ENCODE results near the gene LCLAT1.

DNA sequence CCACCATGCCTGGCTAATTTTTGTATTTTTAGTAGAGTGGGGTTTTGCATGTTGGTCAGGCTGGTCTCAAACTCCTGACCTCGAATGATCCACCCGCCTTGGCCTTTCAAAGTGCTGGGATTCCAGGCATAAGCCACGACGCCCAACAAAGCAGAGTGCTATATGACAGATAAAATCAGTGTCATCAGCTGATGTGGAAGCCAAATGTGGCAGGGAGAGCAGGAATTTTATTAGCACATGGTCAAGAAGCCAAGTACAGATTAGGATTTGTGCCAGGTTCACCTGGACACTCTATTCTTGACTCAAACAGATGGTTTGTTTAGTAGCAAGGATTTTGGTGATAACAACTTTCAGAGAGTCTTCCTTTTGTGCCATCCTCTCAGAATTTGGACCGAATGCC lies 62.7 kb downstream of the LCLAT1 start:
- TF ChIP-seq, protein P1, sequence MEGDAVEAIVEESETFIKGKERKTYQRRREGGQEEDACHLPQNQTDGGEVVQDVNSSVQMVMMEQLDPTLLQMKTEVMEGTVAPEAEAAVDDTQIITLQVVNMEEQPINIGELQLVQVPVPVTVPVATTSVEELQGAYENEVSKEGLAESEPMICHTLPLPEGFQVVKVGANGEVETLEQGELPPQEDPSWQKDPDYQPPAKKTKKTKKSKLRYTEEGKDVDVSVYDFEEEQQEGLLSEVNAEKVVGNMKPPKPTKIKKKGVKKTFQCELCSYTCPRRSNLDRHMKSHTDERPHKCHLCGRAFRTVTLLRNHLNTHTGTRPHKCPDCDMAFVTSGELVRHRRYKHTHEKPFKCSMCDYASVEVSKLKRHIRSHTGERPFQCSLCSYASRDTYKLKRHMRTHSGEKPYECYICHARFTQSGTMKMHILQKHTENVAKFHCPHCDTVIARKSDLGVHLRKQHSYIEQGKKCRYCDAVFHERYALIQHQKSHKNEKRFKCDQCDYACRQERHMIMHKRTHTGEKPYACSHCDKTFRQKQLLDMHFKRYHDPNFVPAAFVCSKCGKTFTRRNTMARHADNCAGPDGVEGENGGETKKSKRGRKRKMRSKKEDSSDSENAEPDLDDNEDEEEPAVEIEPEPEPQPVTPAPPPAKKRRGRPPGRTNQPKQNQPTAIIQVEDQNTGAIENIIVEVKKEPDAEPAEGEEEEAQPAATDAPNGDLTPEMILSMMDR (IDR thresholded peaks at IDR 0.05): no peak
- no peak for TF ChIP-seq POLR2A (IDR thresholded peaks at IDR 0.05)

All from thyroid gland (tissue), 4 donors.